Ovary (tissue), 3 donors: Measurements from ENCODE around the gene PRPF19.
"Not testable (repeated sequence)": the region's sequence is repeated elsewhere in the genome, so short reads cannot be mapped to it uniquely, and the experiment has no call there.

Experiments
- EP300 ChIP-seq: sonication (generic); formaldehyde crosslinking; IDR thresholded peaks from one replicate; pipeline ENCODE4 v1.6.1; 2017; ENCODE audit warnings: antibody characterized with exemption
- POLR2A ChIP-seq: fragments of 450-650 bp; IDR thresholded peaks from one replicate; pipeline ENCODE4 v1.6.1; 2017; ENCODE audit warnings: antibody characterized with exemption, mild to moderate bottlenecking, moderate library complexity
- TF ChIP-seq, protein P1 (sequence below), 3 donors: fragments of 450-650 bp in 2 of 3; fragments of 200-600 bp in 1 of 3; IDR thresholded peaks; one replicate each; pipeline versions ENCODE4 v1.5.1 to v1.8.0; 2016 to 2022; ENCODE audit warnings: antibody characterized with exemption in 3 of 3, mild to moderate bottlenecking in 1 of 3
- donor health status: DM: no; HTN: no; CAD: no.

DNA sequence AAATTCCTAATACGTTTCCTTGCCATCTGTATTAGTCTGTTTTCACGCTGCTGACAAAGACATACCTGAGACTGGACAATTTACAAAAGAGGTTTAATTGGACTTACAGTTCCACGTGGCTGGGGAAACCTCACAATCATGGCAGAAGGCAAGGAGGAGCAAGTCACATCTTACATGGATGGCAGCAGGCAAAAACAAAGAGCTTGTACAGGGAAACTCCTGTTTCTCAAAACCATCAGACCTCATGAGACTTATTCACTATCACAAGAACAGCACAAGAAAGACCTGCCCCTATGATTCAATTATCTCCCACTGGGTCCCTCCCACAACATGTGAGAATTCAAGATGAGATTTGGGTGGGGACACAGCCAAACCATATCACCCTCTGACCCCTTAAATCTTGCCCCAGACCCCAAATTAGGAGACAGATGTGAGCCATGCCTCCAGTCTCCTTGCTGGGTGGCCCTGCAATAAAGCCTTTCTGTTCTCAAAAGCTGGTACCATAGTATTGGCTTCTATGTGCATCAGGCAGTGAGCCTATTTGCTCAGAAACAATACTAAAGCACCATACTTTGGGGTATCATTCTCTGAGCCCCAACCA, 3.4 kb upstream of the PRPF19 start:
- TF ChIP-seq POLR2A, EP300: not testable (repeated sequence)
- TF ChIP-seq, protein P1, sequence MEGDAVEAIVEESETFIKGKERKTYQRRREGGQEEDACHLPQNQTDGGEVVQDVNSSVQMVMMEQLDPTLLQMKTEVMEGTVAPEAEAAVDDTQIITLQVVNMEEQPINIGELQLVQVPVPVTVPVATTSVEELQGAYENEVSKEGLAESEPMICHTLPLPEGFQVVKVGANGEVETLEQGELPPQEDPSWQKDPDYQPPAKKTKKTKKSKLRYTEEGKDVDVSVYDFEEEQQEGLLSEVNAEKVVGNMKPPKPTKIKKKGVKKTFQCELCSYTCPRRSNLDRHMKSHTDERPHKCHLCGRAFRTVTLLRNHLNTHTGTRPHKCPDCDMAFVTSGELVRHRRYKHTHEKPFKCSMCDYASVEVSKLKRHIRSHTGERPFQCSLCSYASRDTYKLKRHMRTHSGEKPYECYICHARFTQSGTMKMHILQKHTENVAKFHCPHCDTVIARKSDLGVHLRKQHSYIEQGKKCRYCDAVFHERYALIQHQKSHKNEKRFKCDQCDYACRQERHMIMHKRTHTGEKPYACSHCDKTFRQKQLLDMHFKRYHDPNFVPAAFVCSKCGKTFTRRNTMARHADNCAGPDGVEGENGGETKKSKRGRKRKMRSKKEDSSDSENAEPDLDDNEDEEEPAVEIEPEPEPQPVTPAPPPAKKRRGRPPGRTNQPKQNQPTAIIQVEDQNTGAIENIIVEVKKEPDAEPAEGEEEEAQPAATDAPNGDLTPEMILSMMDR (IDR thresholded peaks at IDR 0.05), result not testable (repeated sequence)
